Uterus (tissue), 4 donors: ENCODE data around the gene ATF6. TPM values are rescaled to one million over a fixed set of nuclear protein-coding genes. Genes with fewer than 3 reads are reported as not detected.

ENCODE experiments used
- DNase-seq, 2 donors: peaks; one replicate each; pipeline ENCODE4 v3.0.0-alpha.2; 2019 to 2020
- H3K27ac ChIP-seq, 2 donors: fragments of 200-600 bp; sonication (generic); 1 replicate in 1 of 2; 2 replicates in 1 of 2; pipeline ENCODE4 v1.5.1; 2016 to 2018
- H3K27me3 ChIP-seq, 2 donors: fragments of 200-600 bp; sonication (generic); one replicate each; pipeline ENCODE4 v1.5.1; 2018 to 2019; ENCODE audit warnings: control low read depth in 1 of 2
- H3K36me3 ChIP-seq, 2 donors: fragments of 200-600 bp; sonication (generic); one replicate each; pipeline ENCODE4 v1.5.1; 2019; ENCODE audit warnings: control low read depth in 1 of 2
- H3K4me1 ChIP-seq, 2 donors: fragments of 200-600 bp; sonication (generic); one replicate each; pipeline ENCODE4 v1.5.1; 2018 to 2019; ENCODE audit warnings: control low read depth in 1 of 2
- H3K4me3 ChIP-seq, 2 donors: fragments of 200-600 bp; sonication (generic); 1 replicate in 1 of 2; 2 replicates in 1 of 2; pipeline ENCODE4 v1.5.1; 2018 to 2019; ENCODE audit warnings: mild to moderate bottlenecking in 1 of 2
- H3K9me3 ChIP-seq, 2 donors: fragments of 200-600 bp; sonication (generic); one replicate each; pipeline ENCODE4 v1.5.1; 2019; ENCODE audit warnings: control low read depth in 1 of 2
- CTCF ChIP-seq, 4 experiments: fragments of 200-600 bp in 2 of 4; fragments of 450-650 bp in 2 of 4; sonication (generic) in 2 of 4; IDR thresholded peaks; one replicate each; pipeline ENCODE4 v1.5.1; 2016 to 2019; ENCODE audit warnings: antibody characterized with exemption in 4 of 4, mild to moderate bottlenecking in 2 of 4, moderate library complexity in 1 of 4
- POLR2A ChIP-seq, 2 donors: fragments of 450-650 bp; IDR thresholded peaks; one replicate each; pipeline ENCODE4 v1.6.1; 2016; ENCODE audit warnings: antibody characterized with exemption in 2 of 2, mild to moderate bottlenecking in 1 of 2, moderate library complexity in 1 of 2
- intact Hi-C: fragments of 100-400 bp; cut with DNase I; formaldehyde crosslinking; loops from one replicate; pipeline ENCODE4 v1.15.1; 2023; ENCODE audit warnings: low total_unique reads
- total RNA-seq, 4 donors: library from RNA; depleted of rRNA in 3 of 4; stranded (reverse); fragments of >200 nt in 3 of 4; gene quantifications; one replicate each; pipeline versions ENCODE4 v1.1.0 to v1.2.4, GENCODE V29; 2014 to 2023
- donor health status: DM: yes; HTN: yes; CAD: no.

ATF6 gene
- total RNA-seq, 4 donors from 2014 or later, result 16.2 to 37.7 (median 30.0) TPM

- no peak overlapping the region for H3K4me3 ChIP-seq
- no peaks in the 10 kb centered on the region for H3K9me3 ChIP-seq
- H3K27me3 ChIP-seq, result no peaks in the 10 kb centered on the region
- intact Hi-C loops, result no loop called here
- no peaks in the 10 kb centered on the region for H3K4me1 ChIP-seq
- H3K27ac ChIP-seq, result no peak overlapping the region
- no peak for DNase-seq
- TF ChIP-seq CTCF (IDR thresholded peaks at IDR 0.05), result no peak
- no peak for TF ChIP-seq POLR2A (IDR thresholded peaks at IDR 0.05)
- no peaks in the 10 kb centered on the region for H3K36me3 ChIP-seq
These were observed 29.7 kb upstream of the ATF6 start for GRCh38 chr1:161736335-161736969.

GRCh38 chr1:161737625-161738024, 28.5 kb upstream of the ATF6 start:
- TF ChIP-seq POLR2A (IDR thresholded peaks at IDR 0.05) (no peak), CTCF (IDR thresholded peaks at IDR 0.05) (no peak)
- intact Hi-C loops, result no loop called here
- no peaks in the 10 kb centered on the region for H3K9me3 ChIP-seq
- no peak overlapping the region for H3K4me3 ChIP-seq
- H3K36me3 ChIP-seq, result no peaks in the 10 kb centered on the region
- no peaks in the 10 kb centered on the region for H3K4me1 ChIP-seq
- no peak overlapping the region for H3K27ac ChIP-seq
- no peak for DNase-seq
- no peaks in the 10 kb centered on the region for H3K27me3 ChIP-seq

- H3K27ac ChIP-seq, result no peak overlapping the region
- intact Hi-C loops, result no loop called here
- DNase-seq, result no peak
These were observed 27.4 kb upstream of the ATF6 start for GRCh38 chr1:161738627-161739287.

GRCh38 chr1:161739865-161740566, 26.1 kb upstream of the ATF6 start:
- no peak for TF ChIP-seq POLR2A (IDR thresholded peaks at IDR 0.05)
- TF ChIP-seq CTCF (IDR thresholded peaks at IDR 0.05), result no peak
- H3K4me1 ChIP-seq, result no peaks in the 10 kb centered on the region
- H3K9me3 ChIP-seq, result no peaks in the 10 kb centered on the region
- no peaks in the 10 kb centered on the region for H3K27me3 ChIP-seq
- H3K27ac ChIP-seq, result no peak overlapping the region
- no peak overlapping the region for H3K4me3 ChIP-seq
- DNase-seq, result no peak
- no peaks in the 10 kb centered on the region for H3K36me3 ChIP-seq
- intact Hi-C loops, result loop anchor here (10.0 kb wide), 1 partner anchor 255 kb away; no protein-coding TSS in a partner anchor

More at GRCh38 chr1:161738627-161739287, 27.4 kb upstream of the ATF6 start:
- H3K4me3 ChIP-seq, result no peak overlapping the region
- H3K9me3 ChIP-seq, result no peaks in the 10 kb centered on the region
- no peaks in the 10 kb centered on the region for H3K4me1 ChIP-seq
- no peaks in the 10 kb centered on the region for H3K36me3 ChIP-seq
- H3K27me3 ChIP-seq, result no peaks in the 10 kb centered on the region
- peak in 1 of 4 experiments; percentile 7 for TF ChIP-seq CTCF (IDR thresholded peaks at IDR 0.05)
- TF ChIP-seq POLR2A (IDR thresholded peaks at IDR 0.05), result no peak

- Histone ChIP-seq H3K27me3 (no peaks in the 10 kb centered on the region), H3K36me3 (no peaks in the 10 kb centered on the region), H3K4me1 (no peaks in the 10 kb centered on the region), H3K4me3 (no peak overlapping the region), H3K27ac (no peak overlapping the region), H3K9me3 (no peaks in the 10 kb centered on the region)
- intact Hi-C loops, result loop anchor here (10.0 kb wide), 1 partner anchor 256 kb away; no protein-coding TSS in a partner anchor
- DNase-seq, result no peak
- TF ChIP-seq POLR2A (IDR thresholded peaks at IDR 0.05), result no peak
- TF ChIP-seq CTCF (IDR thresholded peaks at IDR 0.05), result no peak
These were observed 25.2 kb upstream of the ATF6 start for GRCh38 chr1:161740921-161741320.
